Spinal cord (tissue), 10 donors: Measurements from ENCODE around the gene RTP5. TPM values are rescaled to one million over a fixed set of nuclear protein-coding genes. Genes with fewer than 3 reads are reported as not detected.

Source experiments
- DNase-seq, 6 donors: peaks; one replicate each; pipeline versions ENCODE4 v3.0.0 to v3.0.0-alpha.2; 2013 to 2015; ENCODE audit warnings: low spot score in 6 of 6, low read depth in 4 of 6
- H3K27ac ChIP-seq: one replicate; pipeline ENCODE4 v1.5.1; 2013; ENCODE audit warnings: low read depth, low read length, control low read depth
- H3K27me3 ChIP-seq: one replicate; pipeline ENCODE4 v1.6.1; 2013; ENCODE audit warnings: low read length; ENCODE audit not compliant: control insufficient read depth, insufficient read depth
- H3K36me3 ChIP-seq: one replicate; pipeline ENCODE4 v1.6.1; 2013; ENCODE audit warnings: low read length; ENCODE audit not compliant: control insufficient read depth, insufficient read depth
- H3K4me1 ChIP-seq: one replicate; pipeline ENCODE4 v1.6.1; 2013; ENCODE audit warnings: low read length; ENCODE audit not compliant: control insufficient read depth, insufficient read depth
- H3K4me3 ChIP-seq: one replicate; pipeline ENCODE4 v1.5.1; 2013; ENCODE audit warnings: low read depth, low read length, control low read depth
- H3K9me3 ChIP-seq: one replicate; pipeline ENCODE4 v1.6.1; 2013; ENCODE audit warnings: low read length; ENCODE audit not compliant: control insufficient read depth, insufficient read depth
- WGBS: methylation state at CpG from one replicate; pipeline ENCODE4 v1.1.5; 2013; ENCODE audit warnings: missing lambda C conversion rate; ENCODE audit not compliant: insufficient coverage; 5-methylcytosine and 5-hydroxymethylcytosine counted together
- polyA plus RNA-seq, 2 donors: library from polyadenylated mRNA; unstranded; fragments of 120-200 nt; gene quantifications; one replicate each; pipeline ENCODE4 v1.2.1, GENCODE V29; 2013; ENCODE audit not compliant: insufficient read length in 2 of 2
- total RNA-seq, 2 donors: library from RNA; depleted of rRNA in 1 of 2; stranded (reverse); fragments of 120-200 nt in 1 of 2; fragments of >200 nt in 1 of 2; gene quantifications; one replicate each; pipeline versions ENCODE4 v1.2.3 to v1.2.4, GENCODE V29; 2013 to 2014
- donor health status: healthy.

RTP5 gene
- total and polyA plus RNA-seq, 4 donors = 1.9 to 30.2 (median 16.6) TPM

DNA sequence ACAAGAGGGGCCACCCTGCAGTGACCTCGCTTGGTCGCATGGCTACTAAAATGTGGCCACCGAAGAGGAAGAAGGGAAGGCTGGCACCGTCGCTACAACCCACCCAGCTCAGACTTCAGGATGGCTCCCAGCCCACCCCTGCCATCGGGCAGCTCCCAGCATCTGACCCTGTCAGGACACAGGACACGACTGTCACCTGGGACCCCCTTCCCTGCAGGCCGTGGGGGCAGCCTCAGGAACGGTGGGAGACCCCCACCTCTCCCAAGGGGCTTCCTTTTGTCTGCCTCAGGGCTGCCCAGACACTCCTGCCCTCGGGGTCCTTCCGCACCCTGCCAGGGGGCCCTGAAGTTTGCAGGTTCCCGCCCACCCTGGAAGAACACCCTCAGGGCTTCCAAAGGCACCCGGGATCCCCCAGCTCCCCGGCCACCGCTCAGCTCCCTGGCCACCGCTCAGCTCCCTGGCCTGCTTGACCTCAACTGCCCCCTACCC is 7.7 kb downstream of the RTP5 start:
- no peak for DNase-seq
- Histone ChIP-seq H3K4me3 (no peak overlapping the region), H3K9me3 (peaks cover 2% of the 10 kb centered on the region), H3K36me3 (peaks cover 10% of the 10 kb centered on the region), H3K27me3 (no peaks in the 10 kb centered on the region), H3K4me1 (peaks cover 29% of the 10 kb centered on the region), H3K27ac (no peak overlapping the region)
- 69% methylated on average over 11 of the region's 16 CpGs for WGBS

DNA sequence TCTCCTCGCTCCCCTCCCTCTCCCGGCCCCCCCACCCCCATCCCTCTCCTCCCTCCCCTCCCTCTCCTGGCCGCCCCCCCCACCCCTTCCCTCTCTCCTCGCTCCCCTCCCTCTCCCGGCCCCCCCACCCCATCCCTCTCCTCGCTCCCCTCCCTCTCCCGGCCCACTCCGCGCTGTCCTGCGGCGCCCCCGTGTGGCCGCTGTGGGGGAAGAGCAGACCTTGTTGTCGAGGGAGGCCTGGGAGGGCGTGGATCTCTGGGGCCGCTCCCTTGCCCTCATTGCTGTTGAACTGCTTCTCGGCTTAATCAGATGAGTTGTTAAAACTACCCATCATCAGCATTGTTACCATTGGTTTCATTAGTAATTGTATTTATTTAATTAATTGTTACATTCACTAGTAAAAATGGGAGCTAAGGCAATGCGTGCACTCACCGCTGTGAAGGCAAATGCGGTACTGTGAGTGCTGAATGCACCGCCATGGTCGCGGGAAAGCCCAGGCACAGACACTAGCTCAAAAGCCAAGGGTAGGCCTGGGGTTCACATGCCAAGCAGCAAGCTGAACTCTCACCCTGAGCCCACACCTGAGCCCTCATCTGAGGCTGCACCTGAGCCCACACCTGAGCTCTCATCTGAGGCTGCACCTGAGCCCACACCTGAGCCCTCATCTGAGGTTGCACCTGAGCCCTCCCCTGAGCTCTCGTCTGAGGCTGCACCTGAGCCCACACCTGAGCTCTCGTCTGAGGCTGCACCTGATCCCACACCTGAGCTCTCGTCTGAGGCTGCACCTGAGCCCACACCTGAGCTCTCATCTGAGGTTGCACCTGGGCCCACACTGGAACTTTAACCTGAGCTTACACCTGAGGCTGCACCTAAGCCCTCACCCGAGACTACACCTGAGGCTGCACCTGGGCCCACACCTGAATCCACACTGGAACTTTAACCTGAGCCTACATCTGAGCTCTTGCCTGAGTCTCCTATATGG is 8.8 kb downstream of the RTP5 start:
- Histone ChIP-seq H3K9me3 (peaks cover 2% of the 10 kb centered on the region), H3K4me1 (peaks cover 32% of the 10 kb centered on the region), H3K4me3 (no peak overlapping the region), H3K27ac (no peak overlapping the region), H3K27me3 (no peaks in the 10 kb centered on the region), H3K36me3 (peaks cover 2% of the 10 kb centered on the region)
- DNase-seq = peak in 2 of 6 donors; percentile 90 to 92
- WGBS = 51% methylated on average over 9 of the region's 27 CpGs

DNA sequence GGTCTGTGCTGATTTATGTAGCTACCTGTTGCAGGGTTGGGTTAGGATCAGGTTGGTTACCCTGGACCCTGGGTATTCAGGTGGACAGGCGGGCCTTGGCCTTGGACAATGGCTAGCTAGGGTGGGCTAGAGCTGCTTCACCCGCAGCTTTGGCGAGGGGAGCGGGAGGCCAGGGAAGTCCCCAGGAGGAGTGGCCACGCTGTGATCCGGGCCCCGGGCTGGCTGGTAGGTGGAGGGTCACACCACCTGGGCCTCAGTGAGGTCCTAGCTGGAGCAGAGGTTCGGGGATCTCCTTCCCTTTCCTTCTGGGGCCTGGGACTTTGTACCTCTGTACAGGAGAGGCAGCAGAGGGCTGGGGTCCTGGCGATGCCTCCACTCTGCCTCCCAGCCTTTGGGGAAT is 9.8 kb downstream of the RTP5 start:
- Histone ChIP-seq H3K4me1 (peaks cover 37% of the 10 kb centered on the region), H3K9me3 (peaks cover 2% of the 10 kb centered on the region), H3K27ac (no peak overlapping the region), H3K27me3 (no peaks in the 10 kb centered on the region), H3K4me3 (no peak overlapping the region), H3K36me3 (peaks cover 2% of the 10 kb centered on the region)
- no peak for DNase-seq
- WGBS = 75% methylated on average over 8 of the region's 9 CpGs

DNA sequence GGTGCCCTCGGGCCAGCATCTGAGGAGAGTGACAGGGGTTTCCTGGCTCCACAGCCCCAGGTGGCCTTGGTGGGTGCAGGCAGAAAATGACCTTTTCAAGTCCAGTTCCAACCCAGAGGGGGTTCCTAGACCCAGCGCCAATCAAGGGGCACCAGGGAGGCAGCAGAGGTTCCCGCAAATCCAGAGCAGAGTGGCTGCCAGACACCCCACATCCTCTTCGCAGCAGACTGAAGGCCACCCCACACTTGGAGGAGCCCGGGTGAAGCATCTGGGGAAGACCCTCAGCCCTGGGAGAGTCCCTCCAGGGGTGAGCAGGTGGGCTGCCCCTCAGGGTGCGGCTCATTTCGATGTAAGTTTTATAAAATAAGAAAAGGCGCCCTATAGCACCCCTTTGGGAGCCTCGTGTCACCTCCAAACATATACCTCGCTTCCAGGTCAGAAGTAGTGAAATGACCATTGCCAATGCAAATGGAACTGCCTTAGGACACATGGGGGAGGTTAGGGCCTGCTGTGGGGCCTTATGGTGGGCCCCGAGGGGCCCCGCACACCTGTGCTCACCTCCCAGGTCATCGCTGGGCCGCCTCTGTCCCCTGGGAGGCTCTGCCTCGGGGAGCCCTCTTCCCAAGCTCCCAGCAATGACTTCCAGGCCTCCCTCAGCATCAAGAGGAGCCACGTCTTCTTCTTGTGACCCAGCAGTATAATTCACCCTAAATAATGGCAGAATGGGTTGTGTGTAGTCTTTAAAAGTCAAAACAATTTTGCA is 11.0 kb downstream of the RTP5 start:
- DNase-seq = no peak
- Histone ChIP-seq H3K4me3 (peak overlapping the region; percentile 79), H3K4me1 (peaks cover 45% of the 10 kb centered on the region), H3K27me3 (no peaks in the 10 kb centered on the region), H3K27ac (peak overlapping the region; percentile 78), H3K36me3 (no peaks in the 10 kb centered on the region), H3K9me3 (no peaks in the 10 kb centered on the region)
- 84% methylated on average over 9 of the region's 16 CpGs for WGBS

DNA sequence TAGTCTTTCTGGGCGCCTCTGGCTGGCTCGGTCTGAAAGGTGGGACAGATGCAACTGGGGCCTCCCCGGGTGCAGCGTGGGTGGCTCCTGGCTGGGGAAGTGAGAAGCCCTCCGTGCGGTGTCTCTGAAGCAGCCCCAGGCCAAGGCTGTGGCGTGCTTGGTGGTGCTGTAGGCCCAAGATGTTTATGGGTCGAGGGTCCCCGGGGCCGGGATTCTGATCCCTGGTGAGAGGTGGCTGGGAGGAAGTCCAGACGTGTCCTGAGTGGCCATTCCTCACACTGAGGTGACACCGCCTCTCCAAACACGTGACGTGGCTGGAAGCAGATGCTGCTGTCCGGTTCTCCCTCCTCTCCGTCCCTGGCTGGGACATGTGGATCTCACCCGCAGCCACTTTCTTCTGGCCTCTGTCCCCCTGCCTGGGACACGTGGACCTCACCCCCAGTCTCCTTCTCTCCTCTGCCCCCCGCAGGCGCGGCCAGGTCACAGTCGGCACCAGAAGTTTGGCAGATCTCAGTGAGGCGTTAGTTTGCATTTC is 12.6 kb downstream of the RTP5 start:
- Histone ChIP-seq H3K9me3 (no peaks in the 10 kb centered on the region), H3K27me3 (no peaks in the 10 kb centered on the region), H3K4me1 (peaks cover 60% of the 10 kb centered on the region), H3K36me3 (peaks cover 4% of the 10 kb centered on the region), H3K27ac (peak overlapping the region; percentile 67), H3K4me3 (peak overlapping the region; percentile 28)
- peak in 1 of 6 donors; percentile 51 for DNase-seq
- WGBS = 25% methylated on average over 18 of the region's 23 CpGs

DNA sequence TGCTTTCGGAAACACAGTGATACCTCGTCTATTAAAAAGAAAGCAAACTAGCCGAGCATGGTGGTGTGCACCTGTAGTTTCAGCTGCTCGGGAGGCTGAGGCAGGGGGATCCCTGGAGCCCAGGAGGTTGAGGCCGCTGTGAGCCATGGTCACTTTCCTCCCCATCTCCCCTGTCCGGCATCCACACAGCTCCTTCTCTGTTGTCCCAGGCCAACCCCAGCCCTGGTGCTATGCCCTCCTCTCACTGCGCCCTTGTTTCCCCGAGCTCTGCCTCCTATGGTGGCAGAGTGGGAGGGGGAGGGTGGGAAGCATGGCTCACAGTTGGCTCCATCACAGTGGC is 15.4 kb downstream of the RTP5 start:
- no peaks in the 10 kb centered on the region for H3K27me3 ChIP-seq
- no peak overlapping the region for H3K4me3 ChIP-seq
- peaks cover 5% of the 10 kb centered on the region for H3K36me3 ChIP-seq
- WGBS = 82% methylated on average over 3 of the region's 8 CpGs
- DNase-seq = no peak
- H3K27ac ChIP-seq = no peak overlapping the region
- peaks cover 52% of the 10 kb centered on the region for H3K4me1 ChIP-seq
- no peaks in the 10 kb centered on the region for H3K9me3 ChIP-seq

DNA sequence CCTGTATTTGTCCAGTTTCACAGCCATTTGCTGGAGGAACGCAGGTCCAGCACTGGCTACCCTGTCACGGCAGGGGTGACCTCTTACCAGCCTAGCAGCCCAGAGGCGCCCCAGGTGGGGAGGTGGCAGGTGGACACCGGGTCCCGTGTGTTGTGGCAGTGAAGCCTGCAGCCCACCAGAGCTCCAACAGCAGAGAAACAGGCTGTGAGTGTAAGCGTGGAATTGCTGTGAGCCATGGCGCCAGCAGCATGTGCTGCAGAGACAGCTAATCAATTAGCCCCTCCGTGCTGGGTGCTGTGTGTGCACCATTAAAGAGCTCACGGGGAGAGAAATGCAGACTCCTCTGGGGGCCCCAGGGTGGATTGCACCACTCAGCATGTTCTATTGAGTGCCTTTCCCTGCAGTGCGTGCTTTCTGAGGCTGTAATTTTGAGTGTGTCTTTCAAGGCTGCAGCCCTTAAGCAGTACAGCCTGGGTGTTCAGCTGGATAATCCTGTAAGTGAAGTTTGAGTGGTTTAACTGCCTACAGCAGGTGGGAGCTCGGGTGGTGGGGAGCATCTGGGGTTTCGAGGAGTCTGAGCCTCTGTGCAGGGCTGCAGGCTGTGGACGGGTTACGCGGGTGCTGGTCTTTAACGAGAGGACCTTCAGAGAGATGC is 15.9 kb downstream of the RTP5 start:
- peaks cover 5% of the 10 kb centered on the region for H3K36me3 ChIP-seq
- H3K27ac ChIP-seq = no peak overlapping the region
- WGBS = 32% methylated on average over 12 of the region's 16 CpGs
- H3K27me3 ChIP-seq = no peaks in the 10 kb centered on the region
- H3K9me3 ChIP-seq = no peaks in the 10 kb centered on the region
- H3K4me1 ChIP-seq = peaks cover 51% of the 10 kb centered on the region
- H3K4me3 ChIP-seq = no peak overlapping the region
- peak in 1 of 6 donors; percentile 90 for DNase-seq

DNA sequence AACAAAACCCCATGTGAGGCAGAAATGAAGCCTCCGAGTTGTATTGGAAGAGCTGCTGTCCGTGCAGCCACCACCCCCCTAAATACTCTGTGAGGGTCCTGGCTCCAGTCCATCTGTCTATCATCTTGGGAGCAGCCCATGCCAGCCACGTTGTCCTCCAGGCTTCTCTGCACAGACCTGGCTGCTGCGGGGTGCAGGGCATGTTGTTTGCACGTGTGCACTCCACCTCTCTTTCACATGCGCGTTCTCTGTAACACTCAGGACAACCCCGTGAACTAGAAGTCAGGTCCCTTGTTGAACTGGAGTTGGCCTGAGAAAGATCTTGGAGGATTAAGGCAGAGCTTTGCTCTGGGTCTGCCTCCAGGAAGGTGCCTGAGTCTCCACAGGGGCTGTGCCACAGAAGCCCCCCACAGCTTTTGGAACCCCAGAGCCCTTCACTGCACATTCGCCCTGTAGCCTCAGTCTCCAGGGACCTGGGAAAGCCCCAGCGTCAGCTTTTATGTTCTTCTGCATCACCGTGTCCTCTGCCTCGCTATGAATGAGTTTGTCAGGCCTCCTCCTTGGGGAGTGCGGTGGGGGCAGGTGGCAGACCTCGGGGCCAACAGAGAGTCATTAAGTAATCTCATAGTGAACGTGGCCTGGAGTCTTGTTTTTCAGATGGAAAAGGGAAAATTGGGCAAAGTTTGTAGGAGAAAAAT is 16.6 kb downstream of the RTP5 start:
- H3K27me3 ChIP-seq = no peaks in the 10 kb centered on the region
- DNase-seq = no peak
- H3K27ac ChIP-seq = no peak overlapping the region
- H3K4me1 ChIP-seq = peaks cover 44% of the 10 kb centered on the region
- no peaks in the 10 kb centered on the region for H3K9me3 ChIP-seq
- 46% methylated on average over 15 of the region's 15 CpGs for WGBS
- H3K36me3 ChIP-seq = peaks cover 11% of the 10 kb centered on the region
- no peak overlapping the region for H3K4me3 ChIP-seq
